Mesenchymal stem cell (in vitro differentiated cells and primary cell): ENCODE results near the gene DDR1.
"Not testable (repeated sequence)": the region's sequence is repeated elsewhere in the genome, so short reads cannot be mapped to it uniquely, and the experiment has no call there.

Experiments used
- DNase-seq: peaks from one replicate; pipeline ENCODE4 v3.0.0-alpha.2; 2013
- H2AFZ ChIP-seq: one replicate; pipeline ENCODE4 v1.6.1; 2013; ENCODE audit warnings: low read depth, mild to moderate bottlenecking, control low read depth, inconsistent platforms, low read length, moderate library complexity
- H2AK5ac ChIP-seq: 2 replicates; pipeline ENCODE4 v1.6.1; 2013; ENCODE audit warnings: low read length, moderate library complexity, mild to moderate bottlenecking, inconsistent platforms; ENCODE audit not compliant: severe bottlenecking
- H2BK120ac ChIP-seq: one replicate; pipeline ENCODE4 v1.6.1; 2013; ENCODE audit warnings: low read depth, mild to moderate bottlenecking, inconsistent platforms, low read length, moderate library complexity
- H2BK12ac ChIP-seq, 2 experiments: one replicate each; pipeline ENCODE4 v1.6.1; 2013; ENCODE audit warnings: inconsistent platforms in 2 of 2, low read length in 2 of 2, mild to moderate bottlenecking in 2 of 2, moderate library complexity in 2 of 2, control low read depth in 1 of 2
- H2BK15ac ChIP-seq: one replicate; pipeline ENCODE4 v1.6.1; 2013; ENCODE audit warnings: mild to moderate bottlenecking, low read depth, inconsistent platforms; ENCODE audit not compliant: poor library complexity, severe bottlenecking
- H2BK5ac ChIP-seq: 2 replicates; pipeline ENCODE4 v1.6.1; 2013; ENCODE audit warnings: low read depth, mild to moderate bottlenecking, low read length, control low read depth, inconsistent platforms; ENCODE audit not compliant: poor library complexity, severe bottlenecking
- H3K14ac ChIP-seq, 2 experiments: one replicate each; pipeline ENCODE4 v1.6.1; 2013; ENCODE audit warnings: inconsistent platforms in 2 of 2, low read length in 2 of 2, control low read depth in 1 of 2, mild to moderate bottlenecking in 1 of 2, moderate library complexity in 1 of 2
- H3K18ac ChIP-seq, 2 experiments: one replicate each; pipeline ENCODE4 v1.6.1; 2013; ENCODE audit warnings: inconsistent platforms in 2 of 2, low read length in 2 of 2, control low read depth in 1 of 2, low read depth in 1 of 2, mild to moderate bottlenecking in 1 of 2
- H3K23ac ChIP-seq, 2 experiments: one replicate each; pipeline ENCODE4 v1.6.1; 2013; ENCODE audit warnings: inconsistent platforms in 2 of 2, low read length in 2 of 2, mild to moderate bottlenecking in 2 of 2, moderate library complexity in 2 of 2, control low read depth in 1 of 2
- H3K27ac ChIP-seq: 2 replicates; pipeline ENCODE4 v1.5.1; 2013; ENCODE audit warnings: mild to moderate bottlenecking, moderate library complexity, low read length, control low read depth, inconsistent platforms; ENCODE audit not compliant: poor library complexity, severe bottlenecking
- H3K27me3 ChIP-seq, 2 experiments: 2 replicates each; pipeline versions ENCODE4 v1.6.1 to v1.7.0; 2013; ENCODE audit warnings: low read length in 2 of 2, mild to moderate bottlenecking in 2 of 2, moderate library complexity in 2 of 2, control low read depth in 1 of 2, inconsistent platforms in 1 of 2; ENCODE audit not compliant: control insufficient read depth in 1 of 2, insufficient read depth in 1 of 2
- H3K36me3 ChIP-seq, 2 experiments: 2 replicates each; pipeline versions ENCODE4 v1.6.1 to v1.7.0; 2013; ENCODE audit warnings: low read length in 2 of 2, control low read depth in 1 of 2, inconsistent platforms in 1 of 2, low read depth in 1 of 2, mild to moderate bottlenecking in 1 of 2; ENCODE audit not compliant: insufficient read depth in 2 of 2, control insufficient read depth in 1 of 2
- H3K4ac ChIP-seq, 2 experiments: one replicate each; pipeline ENCODE4 v1.6.1; 2013; ENCODE audit warnings: inconsistent platforms in 2 of 2, low read length in 2 of 2, mild to moderate bottlenecking in 2 of 2, moderate library complexity in 2 of 2, control low read depth in 1 of 2, low read depth in 1 of 2
- H3K4me1 ChIP-seq: 2 replicates; pipeline ENCODE4 v1.6.1; 2013; ENCODE audit warnings: low read depth, low read length, control low read depth; ENCODE audit not compliant: control insufficient read depth, insufficient read depth
- H3K4me2 ChIP-seq: 2 replicates; pipeline ENCODE4 v1.6.1; 2013; ENCODE audit warnings: low read length, mild to moderate bottlenecking, inconsistent platforms; ENCODE audit not compliant: poor library complexity, severe bottlenecking
- H3K4me3 ChIP-seq, 2 experiments: 2 replicates each; pipeline versions ENCODE4 v1.5.1 to v1.7.0; 2013; ENCODE audit warnings: low read length in 2 of 2, mild to moderate bottlenecking in 2 of 2, control low read depth in 1 of 2, low read depth in 1 of 2; ENCODE audit not compliant: insufficient read depth in 1 of 2
- H3K79me1 ChIP-seq: replicated peaks from 2 replicates; pipeline ENCODE4 v1.6.1; 2013; ENCODE audit warnings: mild to moderate bottlenecking, control low read depth, low read length, inconsistent platforms; ENCODE audit not compliant: poor library complexity, severe bottlenecking
- H3K9ac ChIP-seq: 2 replicates; pipeline ENCODE4 v1.7.0; 2013; ENCODE audit warnings: mild to moderate bottlenecking, low read length, moderate library complexity
- H3K9me3 ChIP-seq: 2 replicates; pipeline ENCODE4 v1.7.0; 2013; ENCODE audit warnings: mild to moderate bottlenecking, low read length; ENCODE audit not compliant: control insufficient read depth
- H4K8ac ChIP-seq: one replicate; pipeline ENCODE4 v1.6.1; 2013; ENCODE audit warnings: inconsistent platforms, mild to moderate bottlenecking, low read length, moderate library complexity
- H4K91ac ChIP-seq: one replicate; pipeline ENCODE4 v1.6.1; 2013; ENCODE audit warnings: mild to moderate bottlenecking, low read length, inconsistent platforms
- WGBS: methylation state at CpG from one replicate; pipeline ENCODE4 v1.1.7; 2013; ENCODE audit warnings: mixed read lengths; 5-methylcytosine and 5-hydroxymethylcytosine counted together

Gene DDR1

DNA sequence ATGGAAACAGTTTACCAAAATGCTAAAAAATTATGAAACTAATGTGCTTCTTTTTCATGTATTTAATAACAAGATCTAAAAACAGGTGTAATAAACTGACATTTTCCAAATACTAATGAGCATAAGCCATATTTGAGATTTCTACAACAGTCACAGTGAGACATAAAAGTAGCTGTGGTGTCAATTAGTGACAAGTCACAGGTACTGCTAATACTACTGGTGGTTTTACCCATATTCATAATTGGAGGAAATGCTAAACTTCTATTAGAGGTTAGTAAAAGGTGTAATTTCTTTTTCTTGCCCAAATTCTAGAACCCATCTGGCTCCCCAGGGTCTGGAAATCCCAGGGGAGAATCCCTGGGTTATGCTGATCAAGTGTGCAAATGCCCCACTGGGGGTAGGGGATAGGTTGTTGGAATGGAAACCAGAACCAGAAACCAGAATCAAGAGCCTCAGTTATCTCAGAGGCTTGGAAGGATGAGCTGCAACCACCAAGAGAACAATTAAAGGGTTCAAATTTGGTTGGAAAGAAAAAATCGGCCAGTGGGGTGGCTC lies 16.6 kb downstream of the DDR1 start:
- Histone ChIP-seq H3K14ac (no peak overlapping the region), H3K4me1 (no peaks in the 10 kb centered on the region), H3K27ac (no peak overlapping the region), H4K91ac (no peak overlapping the region), H3K23ac (no peak overlapping the region), H2BK12ac (no peak overlapping the region), H3K36me3 (peaks cover 29 to 44% of the 10 kb centered on the region in 2 experiments), H3K4me3 (no peak overlapping the region), H2AFZ (no peak overlapping the region), H2AK5ac (no peak overlapping the region), H2BK15ac (no peak overlapping the region), H2BK120ac (no peak overlapping the region), H3K18ac (no peak overlapping the region), H4K8ac (no peak overlapping the region), H3K9ac (no peak overlapping the region), H3K9me3 (no peaks in the 10 kb centered on the region), H3K27me3 (no peaks in the 10 kb centered on the region), H3K79me1 (peaks cover 9% of the 10 kb centered on the region), H3K4me2 (no peak overlapping the region), H2BK5ac (no peak overlapping the region), H3K4ac (no peak overlapping the region)
- no peak for DNase-seq
- 60% methylated on average over 1 of the region's 1 CpG for WGBS

DNA sequence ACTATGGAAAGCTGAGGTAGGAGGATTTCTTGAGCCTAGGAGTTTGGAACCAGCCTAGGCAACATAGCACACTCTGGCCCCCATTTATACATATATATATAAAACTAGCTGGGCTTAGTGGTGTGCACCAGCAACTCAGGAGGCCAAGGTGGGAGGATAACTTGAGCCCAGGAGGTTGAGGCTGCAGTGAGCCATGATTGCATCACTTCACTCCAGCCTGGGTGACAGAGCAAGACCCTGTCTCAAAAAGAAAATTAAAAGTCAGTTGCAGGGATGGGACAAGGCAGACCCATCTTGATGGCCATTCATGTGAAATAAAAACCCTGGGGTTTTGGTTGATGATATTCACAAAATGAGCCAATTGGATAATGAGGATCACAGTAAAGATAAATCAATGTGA lies 17.1 kb downstream of the DDR1 start:
- H3K9me3 ChIP-seq, result no peaks in the 10 kb centered on the region
- no peak overlapping the region for H4K8ac ChIP-seq
- no peak overlapping the region for H2BK12ac ChIP-seq
- no peak overlapping the region for H3K4ac ChIP-seq
- no peaks in the 10 kb centered on the region for H3K27me3 ChIP-seq
- H2AK5ac ChIP-seq, result no peak overlapping the region
- H3K27ac ChIP-seq, result no peak overlapping the region
- no peaks in the 10 kb centered on the region for H3K4me1 ChIP-seq
- H3K4me2 ChIP-seq, result no peak overlapping the region
- H3K9ac ChIP-seq, result no peak overlapping the region
- H3K4me3 ChIP-seq, result no peak overlapping the region
- H4K91ac ChIP-seq, result no peak overlapping the region
- no peak for DNase-seq
- no peak overlapping the region for H2BK15ac ChIP-seq
- H2AFZ ChIP-seq, result no peak overlapping the region
- H3K18ac ChIP-seq, result no peak overlapping the region
- H3K36me3 ChIP-seq, result peaks cover 29 to 39% of the 10 kb centered on the region in 2 experiments
- peaks cover 5% of the 10 kb centered on the region for H3K79me1 ChIP-seq
- H2BK5ac ChIP-seq, result no peak overlapping the region
- no peak overlapping the region for H3K14ac ChIP-seq
- H3K23ac ChIP-seq, result no peak overlapping the region
- H2BK120ac ChIP-seq, result no peak overlapping the region

DNA sequence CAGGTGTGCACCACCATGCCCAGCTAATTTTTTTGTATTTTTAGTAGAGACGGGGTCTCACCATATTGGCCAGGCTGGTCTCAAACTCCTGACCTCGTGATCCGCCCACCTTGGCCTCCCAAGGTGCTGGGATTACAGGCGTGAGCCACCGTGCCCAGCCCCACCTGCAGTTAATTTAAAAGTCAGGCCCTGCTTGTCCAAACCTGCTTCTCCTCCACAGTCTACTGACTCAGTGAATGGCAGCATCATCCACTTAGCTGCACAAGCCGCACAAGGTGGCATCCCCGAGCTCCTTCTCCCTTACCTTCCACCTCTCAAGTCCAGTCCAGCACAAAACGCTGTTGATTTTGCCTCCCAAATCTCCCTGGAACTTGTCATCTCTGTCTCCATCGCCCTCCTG lies 17.9 kb downstream of the DDR1 start:
- not testable (repeated sequence) for H4K8ac ChIP-seq, H3K27ac ChIP-seq, H3K79me1 ChIP-seq, H3K9ac ChIP-seq, H3K14ac ChIP-seq, H3K9me3 ChIP-seq, H3K27me3 ChIP-seq, H2BK120ac ChIP-seq, H2BK12ac ChIP-seq, H3K18ac ChIP-seq, H4K91ac ChIP-seq, H3K4me1 ChIP-seq, H2AK5ac ChIP-seq, H2BK15ac ChIP-seq, H2AFZ ChIP-seq, H3K4me3 ChIP-seq, DNase-seq, H3K4me2 ChIP-seq, H2BK5ac ChIP-seq, H3K23ac ChIP-seq, H3K4ac ChIP-seq
- H3K36me3 ChIP-seq, result peaks cover 25 to 32% of the 10 kb centered on the region in 2 experiments
- WGBS, result 88% methylated on average over 9 of the region's 9 CpGs

DNA sequence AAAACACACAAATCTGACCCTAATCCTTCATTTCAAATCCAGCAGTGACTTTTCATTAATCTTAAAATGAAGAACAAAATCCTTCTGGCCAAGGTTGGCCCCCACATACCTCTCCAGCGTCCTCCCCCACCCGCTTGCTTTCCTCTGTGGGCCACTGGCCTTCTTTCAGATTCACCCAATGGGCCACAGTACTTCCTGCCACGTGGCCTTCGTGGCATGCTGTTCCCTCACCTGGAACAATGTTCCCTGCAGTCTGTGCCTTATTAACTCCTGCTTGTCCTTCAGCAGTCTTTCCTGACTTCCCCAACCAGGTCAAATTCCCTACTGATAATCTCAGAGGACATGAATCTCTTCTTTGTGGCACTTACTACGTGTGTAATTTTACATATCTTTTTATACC lies 18.4 kb downstream of the DDR1 start:
- Histone ChIP-seq H3K79me1 (no peaks in the 10 kb centered on the region), H4K8ac (no peak overlapping the region), H4K91ac (no peak overlapping the region), H3K36me3 (peaks cover 20 to 27% of the 10 kb centered on the region in 2 experiments), H3K23ac (no peak overlapping the region), H3K27me3 (no peaks in the 10 kb centered on the region), H3K4me2 (no peak overlapping the region), H2BK15ac (no peak overlapping the region), H2AK5ac (no peak overlapping the region), H2BK120ac (no peak overlapping the region), H2AFZ (no peak overlapping the region), H2BK12ac (no peak overlapping the region), H2BK5ac (no peak overlapping the region), H3K9me3 (no peaks in the 10 kb centered on the region), H3K9ac (no peak overlapping the region), H3K4ac (no peak overlapping the region), H3K18ac (no peak overlapping the region), H3K4me3 (no peak overlapping the region), H3K27ac (no peak overlapping the region), H3K14ac (no peak overlapping the region), H3K4me1 (peaks cover 3% of the 10 kb centered on the region)
- DNase-seq, result no peak
- WGBS, result 53% methylated on average over 5 of the region's 5 CpGs
